GM12872 (cell line): Measurements from ENCODE around the gene RPL10.

Experiments used
- TF ChIP-seq, protein P1 (sequence below): IDR thresholded peaks from 3 replicates; pipeline ENCODE4 v1.5.1; 2011; ENCODE audit warnings: low read depth, mild to moderate bottlenecking, low read length, moderate library complexity; ENCODE audit not compliant: insufficient read depth

Gene RPL10

DNA sequence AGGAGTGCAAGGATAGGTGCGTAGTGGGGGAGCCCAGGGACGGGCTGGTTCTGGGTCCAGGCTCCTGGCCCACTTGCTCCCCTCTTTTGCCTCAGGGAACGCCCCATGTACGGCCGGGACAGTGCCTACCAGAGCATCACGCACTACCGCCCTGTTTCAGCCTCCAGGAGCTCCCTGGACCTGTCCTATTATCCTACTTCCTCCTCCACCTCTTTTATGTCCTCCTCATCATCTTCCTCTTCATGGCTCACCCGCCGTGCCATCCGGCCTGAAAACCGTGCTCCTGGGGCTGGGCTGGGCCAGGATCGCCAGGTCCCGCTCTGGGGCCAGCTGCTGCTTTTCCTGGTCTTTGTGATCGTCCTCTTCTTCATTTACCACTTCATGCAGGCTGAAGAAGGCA lies 17.4 kb upstream of the RPL10 start:
- TF ChIP-seq, protein P1, sequence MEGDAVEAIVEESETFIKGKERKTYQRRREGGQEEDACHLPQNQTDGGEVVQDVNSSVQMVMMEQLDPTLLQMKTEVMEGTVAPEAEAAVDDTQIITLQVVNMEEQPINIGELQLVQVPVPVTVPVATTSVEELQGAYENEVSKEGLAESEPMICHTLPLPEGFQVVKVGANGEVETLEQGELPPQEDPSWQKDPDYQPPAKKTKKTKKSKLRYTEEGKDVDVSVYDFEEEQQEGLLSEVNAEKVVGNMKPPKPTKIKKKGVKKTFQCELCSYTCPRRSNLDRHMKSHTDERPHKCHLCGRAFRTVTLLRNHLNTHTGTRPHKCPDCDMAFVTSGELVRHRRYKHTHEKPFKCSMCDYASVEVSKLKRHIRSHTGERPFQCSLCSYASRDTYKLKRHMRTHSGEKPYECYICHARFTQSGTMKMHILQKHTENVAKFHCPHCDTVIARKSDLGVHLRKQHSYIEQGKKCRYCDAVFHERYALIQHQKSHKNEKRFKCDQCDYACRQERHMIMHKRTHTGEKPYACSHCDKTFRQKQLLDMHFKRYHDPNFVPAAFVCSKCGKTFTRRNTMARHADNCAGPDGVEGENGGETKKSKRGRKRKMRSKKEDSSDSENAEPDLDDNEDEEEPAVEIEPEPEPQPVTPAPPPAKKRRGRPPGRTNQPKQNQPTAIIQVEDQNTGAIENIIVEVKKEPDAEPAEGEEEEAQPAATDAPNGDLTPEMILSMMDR, result no peak

DNA sequence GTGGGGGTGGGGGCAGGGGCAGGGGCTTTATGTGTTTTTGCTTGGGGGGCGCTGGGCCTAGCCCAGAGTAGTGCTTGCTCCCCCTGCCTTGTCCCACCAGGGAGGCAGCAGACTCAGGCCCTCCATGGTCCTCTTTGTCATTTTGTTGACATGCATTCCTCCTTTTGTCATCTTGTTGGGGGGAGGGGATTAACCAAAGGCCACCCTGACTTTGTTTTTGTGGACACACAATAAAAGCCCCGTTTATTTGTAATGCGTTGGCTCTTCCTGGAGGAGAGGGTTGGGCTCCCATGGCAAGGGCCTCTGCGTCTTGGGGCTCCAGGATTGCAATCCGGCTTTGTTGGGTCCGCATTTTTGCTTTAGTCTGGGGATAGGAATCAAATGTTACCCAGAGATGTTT lies 16.9 kb upstream of the RPL10 start:
- TF ChIP-seq, protein P1, result no peak

DNA sequence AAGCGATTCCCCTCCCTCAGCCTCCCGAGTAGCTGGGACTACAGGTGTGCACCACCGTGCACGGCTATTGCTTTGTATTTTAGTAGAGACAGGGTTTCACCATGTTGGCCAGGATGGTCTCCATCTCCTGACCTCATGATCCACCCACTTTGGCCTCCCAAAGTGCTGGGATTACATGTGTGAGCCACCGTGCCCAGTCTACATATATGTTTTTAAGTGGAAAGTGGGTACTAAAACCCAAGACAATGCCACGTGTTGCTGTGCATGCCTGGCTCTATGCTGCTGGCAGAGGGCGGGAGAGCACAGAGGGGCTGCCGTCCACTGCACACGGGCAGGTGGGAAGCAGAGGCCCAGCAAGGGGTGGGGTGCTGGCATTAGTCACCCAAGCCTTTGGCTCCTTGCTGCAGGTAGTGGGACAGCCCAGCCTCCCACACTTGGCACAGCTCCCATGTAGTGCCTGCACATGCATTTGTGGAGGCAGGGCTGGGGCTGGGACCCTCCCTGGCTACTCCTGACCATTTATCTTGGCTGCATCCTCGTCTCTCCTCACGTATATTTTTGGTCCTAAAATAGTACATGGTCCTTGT lies 15.6 kb upstream of the RPL10 start:
- TF ChIP-seq, protein P1, result no peak

DNA sequence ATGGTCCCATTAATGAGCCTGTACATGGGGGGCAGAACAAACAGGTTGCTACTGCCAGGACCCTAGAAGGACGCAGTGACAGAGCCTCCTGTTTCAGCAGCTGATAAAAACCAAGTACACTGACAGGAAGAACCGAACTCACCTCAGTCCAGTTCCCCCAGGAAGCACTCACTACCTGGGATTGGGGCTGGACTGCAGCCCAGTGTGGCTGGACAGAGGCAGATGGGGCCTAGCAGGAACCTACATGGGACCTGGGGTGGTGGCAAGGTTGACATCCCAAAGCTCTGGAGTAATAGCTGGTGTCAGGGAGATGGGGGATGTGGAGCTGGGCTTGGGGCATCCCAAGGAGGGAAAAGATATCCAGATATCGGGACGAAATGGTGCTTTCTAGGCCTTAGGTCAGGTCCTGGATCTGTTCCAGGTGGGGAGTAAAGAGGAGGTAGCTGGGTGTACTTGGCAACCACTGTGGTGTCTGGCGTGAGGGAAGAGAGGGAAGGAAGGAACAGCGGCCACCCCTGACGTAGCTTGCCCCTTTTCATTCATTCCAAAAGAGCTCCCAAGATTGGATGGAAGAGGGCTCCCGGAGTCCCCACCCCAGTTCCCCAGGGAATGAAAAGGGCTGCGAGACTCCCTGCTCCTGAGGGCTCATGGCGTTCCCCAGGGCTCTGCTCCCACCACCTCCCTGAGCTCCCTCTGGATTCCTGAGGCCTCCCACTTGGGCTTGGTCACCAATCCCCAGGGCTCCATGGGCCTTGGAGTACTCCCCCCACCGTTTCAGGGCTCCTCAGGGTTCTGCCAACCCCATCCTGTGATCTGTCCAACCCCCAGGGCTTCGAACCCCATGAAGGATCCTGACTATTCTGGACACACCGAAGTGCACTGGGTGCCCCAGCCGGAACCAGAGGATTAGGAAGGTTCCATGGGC lies 14.6 kb upstream of the RPL10 start:
- TF ChIP-seq, protein P1, result no peak

DNA sequence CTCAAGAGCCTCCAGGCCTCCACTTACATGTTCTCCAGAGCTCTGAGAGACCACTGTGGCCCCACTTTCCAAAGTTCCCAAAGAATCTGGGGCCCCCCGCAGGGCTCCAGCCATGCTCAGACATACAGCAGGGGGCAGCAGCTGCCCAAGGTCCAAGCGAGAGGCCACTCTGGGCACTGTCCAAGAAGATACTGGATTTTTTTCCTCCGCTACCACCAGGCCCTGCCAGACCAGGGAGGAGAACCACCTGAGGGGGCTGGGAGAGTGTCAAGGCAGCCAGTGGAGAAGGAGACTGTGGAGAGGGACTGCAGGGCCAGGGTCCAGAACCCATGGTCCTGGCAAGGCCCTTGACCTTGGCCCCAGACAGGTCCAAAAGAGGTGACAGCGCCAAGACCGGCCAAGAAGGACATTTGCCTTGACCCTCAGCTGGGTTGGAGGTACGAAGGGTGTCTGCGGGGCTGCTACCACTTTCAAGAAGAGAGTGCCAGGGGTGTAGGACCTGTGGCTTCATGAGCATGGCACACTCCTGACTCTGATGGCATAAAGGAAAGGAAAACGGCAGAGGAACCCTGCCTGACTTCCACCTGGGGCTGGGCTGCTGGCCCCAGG lies 13.8 kb upstream of the RPL10 start:
- TF ChIP-seq, protein P1, result 0 out of 3 replicates have a peak, but pooled peaks have one; percentile 18

DNA sequence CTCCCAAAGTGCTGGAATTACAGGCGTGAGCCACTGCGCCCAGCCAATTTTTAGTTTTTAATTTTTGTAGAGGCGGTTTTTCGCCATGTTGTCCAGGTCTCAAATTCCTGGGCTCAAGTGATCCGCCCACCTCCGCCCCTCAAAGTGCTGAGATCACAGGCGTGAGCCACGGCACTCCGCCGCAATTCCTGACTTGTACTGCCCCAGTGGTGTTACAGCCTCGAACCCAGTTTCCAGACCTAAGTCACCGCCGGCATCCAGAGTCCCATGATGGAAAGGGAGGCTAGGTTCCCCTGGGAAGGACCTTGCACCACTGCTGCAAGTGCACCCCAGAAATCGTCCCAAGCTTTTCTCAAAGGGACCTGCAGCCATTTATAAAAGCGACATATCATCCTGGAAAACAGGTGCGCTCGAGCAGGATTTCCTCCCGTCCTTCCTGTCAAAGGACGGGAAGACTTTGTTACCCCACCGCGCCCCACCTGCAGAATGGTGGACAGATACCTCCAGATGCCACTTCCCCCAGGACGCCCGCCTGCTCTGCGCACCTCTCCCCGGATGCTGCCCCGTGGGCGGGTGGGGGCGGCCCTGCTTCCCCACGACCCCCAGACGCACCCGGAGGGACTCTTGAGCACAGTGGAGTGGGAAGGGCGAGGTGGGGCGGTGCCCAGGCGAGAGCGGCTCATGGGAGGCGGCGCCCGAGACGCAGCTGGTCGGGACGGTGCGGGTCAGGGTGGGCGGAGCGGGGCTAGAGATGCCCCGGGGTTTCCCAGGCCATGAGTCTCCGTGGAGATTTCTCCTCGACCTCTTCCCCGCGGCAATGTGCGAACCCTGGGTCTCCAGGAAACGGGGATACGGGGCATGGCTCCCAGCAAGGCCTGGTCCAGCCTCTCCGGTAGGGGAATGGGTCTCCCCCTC lies 947 bp upstream of the RPL10 start:
- TF ChIP-seq, protein P1, result no peak
